ENCODE results near the gene OR52B2.

GRCh38 chr11:6201481-6201880 is 31.4 kb upstream of the OR52B2 start:
- TF ChIP-seq, protein P1, sequence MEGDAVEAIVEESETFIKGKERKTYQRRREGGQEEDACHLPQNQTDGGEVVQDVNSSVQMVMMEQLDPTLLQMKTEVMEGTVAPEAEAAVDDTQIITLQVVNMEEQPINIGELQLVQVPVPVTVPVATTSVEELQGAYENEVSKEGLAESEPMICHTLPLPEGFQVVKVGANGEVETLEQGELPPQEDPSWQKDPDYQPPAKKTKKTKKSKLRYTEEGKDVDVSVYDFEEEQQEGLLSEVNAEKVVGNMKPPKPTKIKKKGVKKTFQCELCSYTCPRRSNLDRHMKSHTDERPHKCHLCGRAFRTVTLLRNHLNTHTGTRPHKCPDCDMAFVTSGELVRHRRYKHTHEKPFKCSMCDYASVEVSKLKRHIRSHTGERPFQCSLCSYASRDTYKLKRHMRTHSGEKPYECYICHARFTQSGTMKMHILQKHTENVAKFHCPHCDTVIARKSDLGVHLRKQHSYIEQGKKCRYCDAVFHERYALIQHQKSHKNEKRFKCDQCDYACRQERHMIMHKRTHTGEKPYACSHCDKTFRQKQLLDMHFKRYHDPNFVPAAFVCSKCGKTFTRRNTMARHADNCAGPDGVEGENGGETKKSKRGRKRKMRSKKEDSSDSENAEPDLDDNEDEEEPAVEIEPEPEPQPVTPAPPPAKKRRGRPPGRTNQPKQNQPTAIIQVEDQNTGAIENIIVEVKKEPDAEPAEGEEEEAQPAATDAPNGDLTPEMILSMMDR (IDR thresholded peaks at IDR 0.05), result no peak
- TF ChIP-seq IRF3 (IDR thresholded peaks at IDR 0.05; ENCODE audit: low read depth, low read length) (no peak), PBX3 (IDR thresholded peaks at IDR 0.05) (no peak), SMC3 (IDR thresholded peaks at IDR 0.05; ENCODE audit: low read depth, low read length) (no peak), RAD21 (IDR thresholded peaks at IDR 0.05; ENCODE audit: low read length) (no peak), REST (IDR thresholded peaks at IDR 0.05; ENCODE audit: low read depth, low read length) (no peak), SIN3A (IDR thresholded peaks at IDR 0.05; ENCODE audit: borderline replicate concordance, low read depth, low read length) (no peak), POLR2AphosphoS5 (IDR thresholded peaks at IDR 0.05; ENCODE audit: low read depth, low read length) (no peak), CHD2 (IDR thresholded peaks at IDR 0.05; ENCODE audit: low read length, partially characterized antibody) (no peak), EZH2phosphoT487 (IDR thresholded peaks at IDR 0.05; ENCODE audit: borderline replicate concordance, low read depth) (no peak), MAX (IDR thresholded peaks at IDR 0.05; ENCODE audit: low read depth) (no peak), YY1 (IDR thresholded peaks at IDR 0.05; ENCODE audit: low read depth) (no peak), TAF1 (IDR thresholded peaks at IDR 0.05; ENCODE audit: borderline replicate concordance, low read depth, low read length) (no peak)
- TF ChIP-seq, protein P2, sequence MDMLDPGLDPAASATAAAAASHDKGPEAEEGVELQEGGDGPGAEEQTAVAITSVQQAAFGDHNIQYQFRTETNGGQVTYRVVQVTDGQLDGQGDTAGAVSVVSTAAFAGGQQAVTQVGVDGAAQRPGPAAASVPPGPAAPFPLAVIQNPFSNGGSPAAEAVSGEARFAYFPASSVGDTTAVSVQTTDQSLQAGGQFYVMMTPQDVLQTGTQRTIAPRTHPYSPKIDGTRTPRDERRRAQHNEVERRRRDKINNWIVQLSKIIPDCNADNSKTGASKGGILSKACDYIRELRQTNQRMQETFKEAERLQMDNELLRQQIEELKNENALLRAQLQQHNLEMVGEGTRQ (IDR thresholded peaks at IDR 0.05; ENCODE audit: borderline replicate concordance, low read depth, low read length), result no peak
